Measurements from ENCODE around the gene ANKRD31.

GRCh38 chr5:75169516-75169915, 67.2 kb downstream of the ANKRD31 start:
- TF ChIP-seq POLR2A (IDR thresholded peaks at IDR 0.05), result no peak
- TF ChIP-seq, protein P1, sequence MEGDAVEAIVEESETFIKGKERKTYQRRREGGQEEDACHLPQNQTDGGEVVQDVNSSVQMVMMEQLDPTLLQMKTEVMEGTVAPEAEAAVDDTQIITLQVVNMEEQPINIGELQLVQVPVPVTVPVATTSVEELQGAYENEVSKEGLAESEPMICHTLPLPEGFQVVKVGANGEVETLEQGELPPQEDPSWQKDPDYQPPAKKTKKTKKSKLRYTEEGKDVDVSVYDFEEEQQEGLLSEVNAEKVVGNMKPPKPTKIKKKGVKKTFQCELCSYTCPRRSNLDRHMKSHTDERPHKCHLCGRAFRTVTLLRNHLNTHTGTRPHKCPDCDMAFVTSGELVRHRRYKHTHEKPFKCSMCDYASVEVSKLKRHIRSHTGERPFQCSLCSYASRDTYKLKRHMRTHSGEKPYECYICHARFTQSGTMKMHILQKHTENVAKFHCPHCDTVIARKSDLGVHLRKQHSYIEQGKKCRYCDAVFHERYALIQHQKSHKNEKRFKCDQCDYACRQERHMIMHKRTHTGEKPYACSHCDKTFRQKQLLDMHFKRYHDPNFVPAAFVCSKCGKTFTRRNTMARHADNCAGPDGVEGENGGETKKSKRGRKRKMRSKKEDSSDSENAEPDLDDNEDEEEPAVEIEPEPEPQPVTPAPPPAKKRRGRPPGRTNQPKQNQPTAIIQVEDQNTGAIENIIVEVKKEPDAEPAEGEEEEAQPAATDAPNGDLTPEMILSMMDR (IDR thresholded peaks at IDR 0.05), result no peak

All from adrenal gland (tissue), 5 donors.